GM19023 (cell line): ENCODE measurements around the gene PHLDA2.

ENCODE experiments used
- ATAC-seq: cut with Tn5 transposase; IDR thresholded peaks from one replicate; pipeline ENCODE4 v1.9.1; 2021; ENCODE audit warnings: mild to moderate bottlenecking, moderate library complexity; ENCODE audit not compliant: unreplicated experiment

PHLDA2 gene

GRCh38 chr11:2928605-2929530 lies at the start of gene PHLDA2:
PHLDA2 (minus strand) TSS chr11:2929420; CDS start chr11:2929364, 56 bp downstream.
- ATAC-seq, result no peak

- no peak for ATAC-seq
These were observed 47.9 kb upstream of the PHLDA2 start for GRCh38 chr11:2977113-2977512.

GRCh38 chr11:2976294-2977063 lies 47.3 kb upstream of the PHLDA2 start:
- ATAC-seq, result no peak

- no peak for ATAC-seq
These were observed 46.4 kb upstream of the PHLDA2 start for GRCh38 chr11:2975594-2975993.

- no peak for ATAC-seq
These were observed 45.1 kb upstream of the PHLDA2 start for GRCh38 chr11:2974272-2974671.

GRCh38 chr11:2968341-2968900 lies 39.2 kb upstream of the PHLDA2 start:
- ATAC-seq, result no peak

- no peak for ATAC-seq
These were observed 35.6 kb upstream of the PHLDA2 start for GRCh38 chr11:2964782-2965181.

GRCh38 chr11:2963761-2964160 lies 34.5 kb upstream of the PHLDA2 start:
- ATAC-seq, result no peak

- no peak for ATAC-seq
These were observed 34.0 kb upstream of the PHLDA2 start for GRCh38 chr11:2963112-2963754.

GRCh38 chr11:2961080-2961479 lies 31.9 kb upstream of the PHLDA2 start:
- no peak for ATAC-seq

- ATAC-seq, result no peak
These were observed 30.9 kb upstream of the PHLDA2 start for GRCh38 chr11:2960139-2960538.

- no peak for ATAC-seq
These were observed 29.0 kb upstream of the PHLDA2 start for GRCh38 chr11:2958251-2958650.

- ATAC-seq, result no peak
These were observed 26.8 kb upstream of the PHLDA2 start for GRCh38 chr11:2955906-2956476.

- ATAC-seq, result no peak
These were observed 25.0 kb upstream of the PHLDA2 start for GRCh38 chr11:2954263-2954662.

- no peak for ATAC-seq
These were observed 23.1 kb upstream of the PHLDA2 start for GRCh38 chr11:2952290-2952689.

- ATAC-seq, result no peak
These were observed 22.3 kb upstream of the PHLDA2 start for GRCh38 chr11:2951231-2952110.

GRCh38 chr11:2950825-2951224 lies 21.6 kb upstream of the PHLDA2 start:
- no peak for ATAC-seq

- no peak for ATAC-seq
These were observed 20.7 kb upstream of the PHLDA2 start for GRCh38 chr11:2949920-2950319.

- ATAC-seq, result no peak
These were observed 18.5 kb upstream of the PHLDA2 start for GRCh38 chr11:2947744-2948143.

GRCh38 chr11:2945757-2946287 lies 16.6 kb upstream of the PHLDA2 start:
- ATAC-seq, result no peak
